NCI-H524 (cell line): ENCODE results near the gene USP15.

Experiments
- DNase-seq, 2 experiments: peaks; one replicate each; lab custom pipeline; 2025; lab: John Stamatoyannopoulos, UW

Gene USP15

GRCh38 chr12:62259993-62260732 lies at the start of gene USP15:
Gene USP15 (plus strand): TSS chr12:62260404. CDS start chr12:62260415, 11 bp downstream.
- DNase-seq = peak; percentile 88 to 95

- DNase-seq = peak; percentile 8 to 45
Measured at GRCh38 chr12:62210422-62210821, 49.8 kb upstream of the USP15 start.

GRCh38 chr12:62211510-62211909 lies 48.7 kb upstream of the USP15 start:
- no peak for DNase-seq

- DNase-seq = no peak
Measured at GRCh38 chr12:62214846-62215245, 45.4 kb upstream of the USP15 start.

- DNase-seq = no peak
Measured at GRCh38 chr12:62215506-62215905, 44.7 kb upstream of the USP15 start.

- DNase-seq = no peak
Measured at GRCh38 chr12:62217466-62218194, 42.6 kb upstream of the USP15 start.

- no peak for DNase-seq
Measured at GRCh38 chr12:62221107-62221506, 39.1 kb upstream of the USP15 start.

GRCh38 chr12:62224601-62225000 lies 35.6 kb upstream of the USP15 start:
- DNase-seq = no peak

- DNase-seq = no peak
Measured at GRCh38 chr12:62227091-62227490, 33.1 kb upstream of the USP15 start.

- DNase-seq = no peak
Measured at GRCh38 chr12:62230652-62231051, 29.6 kb upstream of the USP15 start.

GRCh38 chr12:62232143-62232729 lies 28.0 kb upstream of the USP15 start:
- DNase-seq = no peak

GRCh38 chr12:62233805-62234204 lies 26.4 kb upstream of the USP15 start:
- no peak for DNase-seq

- DNase-seq = no peak
Measured at GRCh38 chr12:62239571-62239970, 20.6 kb upstream of the USP15 start.

- no peak for DNase-seq
Measured at GRCh38 chr12:62247281-62248045, 12.7 kb upstream of the USP15 start.

GRCh38 chr12:62248873-62249272 lies 11.3 kb upstream of the USP15 start:
- DNase-seq = no peak

- no peak for DNase-seq
Measured at GRCh38 chr12:62249419-62249818, 10.8 kb upstream of the USP15 start.

- no peak for DNase-seq
Measured at GRCh38 chr12:62250671-62251608, 9.3 kb upstream of the USP15 start.

- no peak for DNase-seq
Measured at GRCh38 chr12:62251609-62251958, 8.6 kb upstream of the USP15 start.

- no peak for DNase-seq
Measured at GRCh38 chr12:62252576-62252975, 7.6 kb upstream of the USP15 start.

- DNase-seq = no peak
Measured at GRCh38 chr12:62254967-62255366, 5.2 kb upstream of the USP15 start.

- no peak for DNase-seq
Measured at GRCh38 chr12:62256408-62257096, 3.7 kb upstream of the USP15 start.
